ENCODE data around the gene EEFSEC. TPM values are rescaled to one million over a fixed set of nuclear protein-coding genes. Genes with fewer than 3 reads are reported as not detected.

Gene EEFSEC
- total RNA-seq, 1 experiment from 2014 or later, result 9.6 TPM

DNA sequence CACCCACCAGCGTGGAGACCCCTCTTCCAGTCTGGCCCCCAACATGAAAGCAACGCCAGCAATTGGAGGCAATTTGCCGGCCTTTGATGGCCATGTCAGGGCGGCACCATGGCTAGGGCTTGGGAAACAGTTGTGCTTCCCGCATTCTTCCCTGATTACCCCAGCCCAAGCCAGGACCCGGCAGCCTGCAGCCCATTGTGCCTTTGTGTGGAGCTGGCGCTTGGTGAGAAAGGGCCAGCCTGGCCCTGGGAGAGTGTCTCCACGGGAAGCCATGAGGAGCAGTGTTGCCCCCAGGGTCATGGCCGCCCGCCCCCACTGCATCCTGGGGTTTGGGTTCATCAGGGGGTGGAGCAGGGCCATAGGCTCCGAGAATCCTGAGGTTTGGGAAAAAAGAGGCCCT lies 247.4 kb downstream of the EEFSEC start:
- intact Hi-C loops (cut with micrococcal nuclease), result no loop called here
- H3K79me2 ChIP-seq (ENCODE audit: low read length), result no peaks in the 10 kb centered on the region
- no peaks in the 10 kb centered on the region for H4K20me1 ChIP-seq (ENCODE audit: low read length)
- H3K27me3 ChIP-seq (ENCODE audit: low read length), result no peaks in the 10 kb centered on the region
- no peaks in the 10 kb centered on the region for H3F3A ChIP-seq (ENCODE audit: low read length, unreplicated experiment)
- H3K27ac ChIP-seq (ENCODE audit: low read length), result no peak overlapping the region
- H3K4me3 ChIP-seq (ENCODE audit: low read length), result no peak overlapping the region
- BruUV-seq (replicated peaks), result no TSS peak
- DNase-seq (no peak), ATAC-seq (no peak)
- no peak overlapping the region for H2AFZ ChIP-seq (ENCODE audit: low read length)
- H3K4me2 ChIP-seq (ENCODE audit: low read length), result no peak overlapping the region
- no peaks in the 10 kb centered on the region for H3K36me3 ChIP-seq (ENCODE audit: low read depth, low read length)
- CTCF ChIA-PET, result no interaction called here
- no peak overlapping the region for H3K9ac ChIP-seq (ENCODE audit: low read length)
- no peaks in the 10 kb centered on the region for H3K4me1 ChIP-seq (ENCODE audit: insufficient read depth, low read length)
- POLR2A ChIA-PET (ENCODE audit: unreplicated experiment), result no interaction called here
- no peak for TF ChIP-seq EZH2phosphoT487 (IDR thresholded peaks at IDR 0.05; ENCODE audit: borderline replicate concordance, low read length)
- TF ChIP-seq EZH2 (IDR thresholded peaks at IDR 0.05; ENCODE audit: low read length, unreplicated experiment), result no peak
- TF ChIP-seq, protein P1, sequence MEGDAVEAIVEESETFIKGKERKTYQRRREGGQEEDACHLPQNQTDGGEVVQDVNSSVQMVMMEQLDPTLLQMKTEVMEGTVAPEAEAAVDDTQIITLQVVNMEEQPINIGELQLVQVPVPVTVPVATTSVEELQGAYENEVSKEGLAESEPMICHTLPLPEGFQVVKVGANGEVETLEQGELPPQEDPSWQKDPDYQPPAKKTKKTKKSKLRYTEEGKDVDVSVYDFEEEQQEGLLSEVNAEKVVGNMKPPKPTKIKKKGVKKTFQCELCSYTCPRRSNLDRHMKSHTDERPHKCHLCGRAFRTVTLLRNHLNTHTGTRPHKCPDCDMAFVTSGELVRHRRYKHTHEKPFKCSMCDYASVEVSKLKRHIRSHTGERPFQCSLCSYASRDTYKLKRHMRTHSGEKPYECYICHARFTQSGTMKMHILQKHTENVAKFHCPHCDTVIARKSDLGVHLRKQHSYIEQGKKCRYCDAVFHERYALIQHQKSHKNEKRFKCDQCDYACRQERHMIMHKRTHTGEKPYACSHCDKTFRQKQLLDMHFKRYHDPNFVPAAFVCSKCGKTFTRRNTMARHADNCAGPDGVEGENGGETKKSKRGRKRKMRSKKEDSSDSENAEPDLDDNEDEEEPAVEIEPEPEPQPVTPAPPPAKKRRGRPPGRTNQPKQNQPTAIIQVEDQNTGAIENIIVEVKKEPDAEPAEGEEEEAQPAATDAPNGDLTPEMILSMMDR (conservative IDR thresholded peaks at IDR 0.05; ENCODE audit: low read depth, low read length), result no peak
- H3K9me3 ChIP-seq (ENCODE audit: low read length), result no peaks in the 10 kb centered on the region
- no peaks in the 10 kb centered on the region for H3K9me2 ChIP-seq (replicated peaks; ENCODE audit: low read length)

DNA sequence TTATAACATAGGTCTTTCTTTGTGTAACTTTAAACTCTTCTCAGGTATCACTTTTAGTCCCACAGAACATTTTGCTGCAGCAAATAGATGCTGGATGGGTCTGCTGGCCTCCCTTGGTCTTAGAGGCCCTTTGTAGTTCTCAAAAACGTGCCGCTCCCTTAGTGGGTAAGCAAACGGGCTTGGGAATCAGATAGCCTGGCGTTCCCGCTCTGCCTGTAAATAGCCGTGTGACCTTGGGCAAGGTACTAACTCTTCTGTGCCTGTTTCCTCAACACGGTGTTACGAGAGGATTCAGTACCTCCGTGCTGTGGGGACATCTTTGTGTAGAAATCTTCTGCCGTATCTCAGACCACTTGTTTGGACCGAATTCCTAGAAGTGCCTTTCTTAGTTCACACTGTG lies 249.0 kb downstream of the EEFSEC start:
- BruUV-seq (replicated peaks), result no TSS peak
- no peaks in the 10 kb centered on the region for H3F3A ChIP-seq (ENCODE audit: low read length, unreplicated experiment)
- H3K36me3 ChIP-seq (ENCODE audit: low read depth, low read length), result no peaks in the 10 kb centered on the region
- H3K27ac ChIP-seq (ENCODE audit: low read length), result no peak overlapping the region
- POLR2A ChIA-PET (ENCODE audit: unreplicated experiment), result no interaction called here
- H2AFZ ChIP-seq (ENCODE audit: low read length), result no peak overlapping the region
- ATAC-seq (no peak), DNase-seq (no peak)
- H3K4me1 ChIP-seq (ENCODE audit: insufficient read depth, low read length), result no peaks in the 10 kb centered on the region
- H3K9me3 ChIP-seq (ENCODE audit: low read length), result no peaks in the 10 kb centered on the region
- no peaks in the 10 kb centered on the region for H3K9me2 ChIP-seq (replicated peaks; ENCODE audit: low read length)
- CTCF ChIA-PET, result no interaction called here
- no peak overlapping the region for H3K4me2 ChIP-seq (ENCODE audit: low read length)
- no peaks in the 10 kb centered on the region for H3K79me2 ChIP-seq (ENCODE audit: low read length)
- intact Hi-C loops (cut with micrococcal nuclease), result no loop called here
- TF ChIP-seq EZH2 (IDR thresholded peaks at IDR 0.05; ENCODE audit: low read length, unreplicated experiment), result no peak
- no peaks in the 10 kb centered on the region for H3K27me3 ChIP-seq (ENCODE audit: low read length)
- H3K4me3 ChIP-seq (ENCODE audit: low read length), result no peak overlapping the region
- no peak overlapping the region for H3K9ac ChIP-seq (ENCODE audit: low read length)
- H4K20me1 ChIP-seq (ENCODE audit: low read length), result no peaks in the 10 kb centered on the region

DNA sequence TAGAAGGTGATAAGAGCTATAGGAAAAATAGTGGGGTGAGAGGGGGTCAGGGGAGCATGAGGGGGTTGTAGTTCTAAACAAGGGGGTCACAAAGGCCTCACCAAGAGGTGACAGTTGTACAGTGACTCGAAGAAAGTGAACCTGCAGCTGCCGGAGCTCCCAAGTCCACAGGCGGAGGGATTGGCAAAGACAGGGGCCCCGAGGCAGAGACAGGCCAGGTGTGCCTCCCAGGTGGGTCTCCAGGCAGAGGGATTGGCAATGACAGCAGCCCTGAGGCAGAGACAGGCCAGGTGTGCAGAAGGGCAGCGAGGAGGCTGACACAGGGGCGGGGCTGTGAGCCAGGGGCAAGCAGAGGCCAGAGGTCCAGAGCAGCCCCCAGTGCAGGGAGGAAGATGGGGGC lies 249.7 kb downstream of the EEFSEC start:
- POLR2A ChIA-PET (ENCODE audit: unreplicated experiment), result no interaction called here
- H3K36me3 ChIP-seq (ENCODE audit: low read depth, low read length), result no peaks in the 10 kb centered on the region
- ATAC-seq (no peak), DNase-seq (no peak)
- no peaks in the 10 kb centered on the region for H3K9me3 ChIP-seq (ENCODE audit: low read length)
- no peak overlapping the region for H2AFZ ChIP-seq (ENCODE audit: low read length)
- TF ChIP-seq EZH2 (IDR thresholded peaks at IDR 0.05; ENCODE audit: low read length, unreplicated experiment) (no peak), EZH2phosphoT487 (IDR thresholded peaks at IDR 0.05; ENCODE audit: borderline replicate concordance, low read length) (no peak)
- TF ChIP-seq, protein P1 (conservative IDR thresholded peaks at IDR 0.05; ENCODE audit: low read depth, low read length), result no peak
- H3K4me2 ChIP-seq (ENCODE audit: low read length), result no peak overlapping the region
- H3K9me2 ChIP-seq (replicated peaks; ENCODE audit: low read length), result no peaks in the 10 kb centered on the region
- no peak overlapping the region for H3K27ac ChIP-seq (ENCODE audit: low read length)
- no TSS peak for BruUV-seq (replicated peaks)
- H3K27me3 ChIP-seq (ENCODE audit: low read length), result no peaks in the 10 kb centered on the region
- CTCF ChIA-PET, result no interaction called here
- H4K20me1 ChIP-seq (ENCODE audit: low read length), result no peaks in the 10 kb centered on the region
- no peak overlapping the region for H3K9ac ChIP-seq (ENCODE audit: low read length)
- H3F3A ChIP-seq (ENCODE audit: low read length, unreplicated experiment), result no peaks in the 10 kb centered on the region
- H3K4me3 ChIP-seq (ENCODE audit: low read length), result no peak overlapping the region
- no peaks in the 10 kb centered on the region for H3K79me2 ChIP-seq (ENCODE audit: low read length)
- no peaks in the 10 kb centered on the region for H3K4me1 ChIP-seq (ENCODE audit: insufficient read depth, low read length)
- intact Hi-C loops (cut with micrococcal nuclease), result no loop called here

All from PC-3 (cell line).